Activated CD4-positive, alpha-beta T cell treated with anti-CD3 and anti-CD28 coated beads, Interleukin-2, amount 10 ng/mL, durations not matched to agents 24 days and 14 days (primary cell): Measurements from ENCODE around the gene DNMT1. TPM values are rescaled to one million over a fixed set of nuclear protein-coding genes. Genes with fewer than 3 reads are reported as not detected.
A peak's percentile ranks its signal among the peaks of the same experiment; 100 is the strongest.

Experiments
- DNase-seq: peaks from one replicate; pipeline ENCODE4 v3.0.0; 2022
- H3K27ac Mint-ChIP-seq: one replicate; pipeline ENCODE4 v1.8.0; 2022; ENCODE audit warnings: mild to moderate bottlenecking, mixed read lengths
- H3K27me3 Mint-ChIP-seq: one replicate; pipeline ENCODE4 v1.8.0; 2022; ENCODE audit warnings: mixed read lengths
- H3K36me3 Mint-ChIP-seq: one replicate; pipeline ENCODE4 v1.8.0; 2022; ENCODE audit warnings: low read depth, mild to moderate bottlenecking, mixed read lengths
- H3K4me1 Mint-ChIP-seq: one replicate; pipeline ENCODE4 v1.8.0; 2021; ENCODE audit warnings: mixed read lengths
- H3K4me3 Mint-ChIP-seq: one replicate; pipeline ENCODE4 v1.8.0; 2022; ENCODE audit warnings: mild to moderate bottlenecking, moderate library complexity, mixed read lengths
- H3K9me3 Mint-ChIP-seq: one replicate; pipeline ENCODE4 v1.8.0; 2021; ENCODE audit warnings: mixed read lengths
- intact Hi-C: fragments of 100-400 bp; cut with micrococcal nuclease; formaldehyde crosslinking; loops from one replicate; pipeline ENCODE4 v1.15.1; 2023
- total RNA-seq: library from RNA; stranded (reverse); gene quantifications from 2 replicates; pipeline ENCODE4 v1.2.3, GENCODE V29; 2022

DNMT1 gene
- total RNA-seq, 1 donor from 2014 or later, result 414 TPM

GRCh38 chr19:10095948-10096614 lies 98.7 kb downstream of the DNMT1 start:
- intact Hi-C loops, result loop anchor here (1.0 kb wide), 2 partner anchors 8 to 10 kb away; partner anchors contain the start of gene SHFL

GRCh38 chr19:10095622-10095947 lies 99.2 kb downstream of the DNMT1 start:
- Mint-ChIP-seq H3K27me3 (no peaks in the 10 kb centered on the region), H3K9me3 (no peaks in the 10 kb centered on the region), H3K4me3 (peak overlapping the region; percentile 47), H3K4me1 (peaks cover 19% of the 10 kb centered on the region), H3K27ac (peak overlapping the region; percentile 58), H3K36me3 (peaks cover 41% of the 10 kb centered on the region)
- intact Hi-C loops, result loop anchor here (1.0 kb wide), 1 partner anchor 9 kb away; the partner anchor contains the start of gene SHFL
- DNase-seq, result no peak

More at GRCh38 chr19:10095948-10096614, 98.7 kb downstream of the DNMT1 start:
- H3K4me3 Mint-ChIP-seq, result peak overlapping the region; percentile 62
- H3K36me3 Mint-ChIP-seq, result peaks cover 36% of the 10 kb centered on the region
- peaks cover 20% of the 10 kb centered on the region for H3K4me1 Mint-ChIP-seq
- H3K27ac Mint-ChIP-seq, result peak overlapping the region; percentile 80
- H3K27me3 Mint-ChIP-seq, result no peaks in the 10 kb centered on the region
- H3K9me3 Mint-ChIP-seq, result no peaks in the 10 kb centered on the region
- DNase-seq, result peak; percentile 98

DNA sequence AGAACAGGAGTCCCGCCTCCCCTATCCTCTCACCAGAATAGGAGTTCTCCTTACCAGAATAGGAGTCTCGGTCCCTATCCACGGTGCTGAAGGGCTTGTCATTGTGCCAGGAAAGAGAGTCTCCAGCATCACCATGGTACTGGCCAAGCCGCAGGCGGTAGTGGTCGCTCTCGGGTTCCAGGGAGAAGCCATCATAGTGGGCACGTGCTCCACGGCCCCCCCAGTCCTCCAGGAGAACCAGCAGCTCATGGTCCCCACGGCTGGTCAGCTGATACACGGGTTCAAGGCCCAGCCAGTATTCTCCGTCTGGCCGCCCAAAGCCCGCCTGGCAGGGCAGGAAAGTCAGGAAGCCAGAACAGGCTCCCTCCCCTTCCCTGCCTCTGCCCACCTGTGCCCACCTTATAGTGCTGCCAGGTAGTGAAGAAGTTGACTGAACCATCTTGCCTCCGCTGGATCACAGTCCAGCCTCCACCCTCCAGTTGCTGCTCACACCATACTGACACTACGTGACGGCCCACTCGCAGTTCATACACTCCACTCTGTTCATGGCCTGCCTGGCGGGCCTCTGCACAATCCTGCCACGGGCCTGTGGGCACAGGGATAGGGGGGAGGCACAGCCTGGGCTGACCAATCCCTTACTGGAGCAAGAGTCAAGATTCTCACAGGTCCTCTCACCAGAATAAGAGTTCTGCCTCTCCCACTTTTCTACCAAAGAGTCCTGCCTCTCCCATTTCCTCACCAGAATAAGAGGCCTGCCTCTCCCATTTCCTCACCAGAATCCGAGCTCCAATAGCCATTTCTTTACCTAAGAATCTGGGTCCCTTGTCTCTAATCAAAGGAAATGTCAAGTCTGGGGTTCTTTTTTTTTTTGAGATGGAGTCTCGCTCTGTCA lies 101.2 kb downstream of the DNMT1 start:
- Mint-ChIP-seq H3K4me1 (peaks cover 10% of the 10 kb centered on the region), H3K9me3 (no peaks in the 10 kb centered on the region), H3K27me3 (no peaks in the 10 kb centered on the region), H3K4me3 (no peak overlapping the region), H3K27ac (no peak overlapping the region), H3K36me3 (peaks cover 49% of the 10 kb centered on the region)
- intact Hi-C loops, result no loop called here
- peak; percentile 62 for DNase-seq

DNA sequence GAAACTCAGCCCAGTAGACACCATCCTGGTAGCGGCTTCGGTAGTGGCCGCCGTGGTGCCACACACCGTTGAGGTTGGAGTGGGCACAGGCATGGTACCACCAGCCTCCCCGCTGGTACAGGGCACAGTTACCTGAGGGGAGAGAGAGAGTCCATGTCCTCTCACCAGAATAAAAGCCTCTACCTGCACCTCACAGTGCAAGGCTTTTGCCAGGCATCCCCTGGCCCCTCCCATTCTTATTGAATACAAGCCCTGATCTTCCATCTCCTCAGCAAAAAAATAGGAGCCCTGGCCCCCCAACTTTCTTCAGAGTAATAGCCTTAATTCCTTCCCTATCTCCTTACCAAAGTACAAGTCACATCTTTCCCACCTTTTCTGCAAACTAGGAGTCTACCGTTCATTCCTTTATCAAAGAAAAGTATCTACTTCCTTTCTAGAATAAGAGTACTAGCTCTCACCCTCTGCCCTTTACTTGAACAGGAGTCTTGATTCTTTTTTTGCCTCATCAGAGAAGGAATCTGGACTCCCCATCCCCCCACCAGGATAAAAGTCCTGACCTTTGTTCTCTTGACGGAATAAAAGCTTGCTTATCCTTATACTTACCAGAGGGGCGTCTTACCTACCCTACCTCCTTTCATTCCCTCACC lies 102.0 kb downstream of the DNMT1 start:
- no peak overlapping the region for H3K27ac Mint-ChIP-seq
- no peak for DNase-seq
- H3K9me3 Mint-ChIP-seq, result no peaks in the 10 kb centered on the region
- H3K4me3 Mint-ChIP-seq, result no peak overlapping the region
- H3K27me3 Mint-ChIP-seq, result no peaks in the 10 kb centered on the region
- H3K4me1 Mint-ChIP-seq, result peaks cover 7% of the 10 kb centered on the region
- intact Hi-C loops, result no loop called here
- peaks cover 49% of the 10 kb centered on the region for H3K36me3 Mint-ChIP-seq

DNA sequence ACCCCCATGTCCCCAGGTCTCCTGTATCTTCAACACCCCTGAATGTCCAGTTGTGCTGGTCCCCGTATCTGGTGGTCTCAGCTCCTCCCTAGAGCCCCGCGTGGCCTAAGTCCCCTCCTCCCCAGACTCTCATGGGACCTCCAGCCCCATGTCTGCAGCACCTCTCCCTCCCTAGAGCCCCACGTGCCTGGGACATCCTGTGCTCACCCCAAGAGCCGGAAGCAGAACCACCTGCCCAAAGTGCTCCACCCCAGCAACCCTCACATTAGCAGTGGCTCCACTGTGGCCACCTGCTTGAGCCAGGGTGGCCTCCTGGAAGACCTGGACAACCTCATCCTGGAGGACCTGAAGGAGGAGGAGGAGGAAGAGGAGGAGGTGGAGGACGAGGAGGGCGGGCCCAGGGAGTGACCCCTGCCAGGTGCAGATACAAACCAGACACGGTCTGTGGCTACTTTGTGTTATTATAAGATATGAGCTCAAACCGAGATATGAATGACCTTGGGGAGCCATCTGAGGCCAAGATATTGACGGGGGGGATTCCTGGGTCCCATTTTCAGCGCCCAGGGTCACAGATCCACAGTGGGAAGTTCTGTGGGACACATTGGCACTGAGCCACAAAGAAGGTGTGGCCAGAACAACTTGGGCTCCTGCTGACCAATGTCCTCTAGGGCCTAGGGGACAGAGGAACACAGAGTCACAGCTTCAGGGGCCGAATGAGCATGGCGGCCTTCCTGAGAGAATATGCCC lies 102.7 kb downstream of the DNMT1 start:
- intact Hi-C loops, result no loop called here
- Mint-ChIP-seq H3K9me3 (no peaks in the 10 kb centered on the region), H3K36me3 (peaks cover 55% of the 10 kb centered on the region), H3K27ac (peak overlapping the region; percentile 4), H3K27me3 (no peaks in the 10 kb centered on the region), H3K4me3 (no peak overlapping the region), H3K4me1 (peaks cover 13% of the 10 kb centered on the region)
- peak; percentile 58 for DNase-seq

DNA sequence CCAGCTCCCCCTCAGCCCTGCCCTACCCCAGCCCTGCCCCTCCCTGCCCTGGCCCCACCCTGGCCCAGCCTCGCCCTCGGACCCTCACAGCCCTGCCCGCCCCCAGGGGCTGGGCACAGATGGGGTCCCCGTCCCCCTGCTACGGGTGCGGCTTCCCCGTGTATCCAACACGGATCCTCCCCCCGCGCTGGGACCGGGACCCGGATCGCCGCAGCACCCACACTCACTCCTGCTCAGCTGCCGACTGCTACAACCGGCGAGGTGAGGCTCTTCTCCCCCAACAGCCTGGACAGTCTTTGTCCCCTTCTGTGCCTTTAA lies 103.4 kb downstream of the DNMT1 start:
- no peak overlapping the region for H3K27ac Mint-ChIP-seq
- H3K4me1 Mint-ChIP-seq, result peaks cover 15% of the 10 kb centered on the region
- H3K4me3 Mint-ChIP-seq, result no peak overlapping the region
- intact Hi-C loops, result no loop called here
- H3K9me3 Mint-ChIP-seq, result no peaks in the 10 kb centered on the region
- peaks cover 56% of the 10 kb centered on the region for H3K36me3 Mint-ChIP-seq
- H3K27me3 Mint-ChIP-seq, result no peaks in the 10 kb centered on the region
- no peak for DNase-seq

DNA sequence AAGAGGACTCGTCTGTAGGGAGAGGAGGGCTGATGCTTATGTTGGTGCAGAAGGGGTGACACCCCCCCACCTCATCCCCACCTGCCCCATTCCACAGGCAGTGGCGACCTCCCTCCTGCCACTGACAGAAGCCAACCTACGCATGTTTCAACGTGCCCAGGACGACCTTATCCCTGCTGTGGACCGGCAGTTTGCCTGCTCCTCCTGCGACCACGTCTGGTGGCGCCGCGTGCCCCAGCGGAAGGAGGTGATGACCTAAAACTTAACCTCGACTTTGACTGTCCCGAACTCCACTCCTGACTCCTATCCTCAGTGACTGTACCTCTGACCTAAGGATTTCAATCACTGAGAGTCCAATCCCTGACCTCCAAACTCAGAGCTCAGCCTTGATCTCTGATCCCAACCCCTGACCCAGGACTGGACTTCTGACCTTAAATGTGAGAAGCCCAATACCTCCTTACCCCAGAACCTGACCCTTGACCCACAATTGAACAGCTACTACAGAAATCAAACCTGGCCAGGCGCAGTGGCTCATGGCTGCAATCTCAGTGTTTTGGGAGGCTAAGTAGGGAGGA lies 104.9 kb downstream of the DNMT1 start:
- H3K27ac Mint-ChIP-seq, result peak overlapping the region; percentile 51

GRCh38 chr19:10088949-10089554 lies 105.7 kb downstream of the DNMT1 start:
- no peak overlapping the region for H3K27ac Mint-ChIP-seq
- no peak overlapping the region for H3K4me3 Mint-ChIP-seq
- DNase-seq, result peak; percentile 56
- intact Hi-C loops, result loop anchor here (10.0 kb wide), 1 partner anchor 1254 kb away; the partner anchor contains the start of genes MBD3L1 and ZNF558
- H3K36me3 Mint-ChIP-seq, result peaks cover 47% of the 10 kb centered on the region
- peaks cover 15% of the 10 kb centered on the region for H3K4me1 Mint-ChIP-seq
- no peaks in the 10 kb centered on the region for H3K9me3 Mint-ChIP-seq
- no peaks in the 10 kb centered on the region for H3K27me3 Mint-ChIP-seq

More for the DNA sequence above, 104.9 kb downstream of the DNMT1 start:
- Mint-ChIP-seq H3K36me3 (peaks cover 53% of the 10 kb centered on the region), H3K27me3 (no peaks in the 10 kb centered on the region), H3K9me3 (no peaks in the 10 kb centered on the region), H3K4me3 (no peak overlapping the region), H3K4me1 (peaks cover 15% of the 10 kb centered on the region)
- intact Hi-C loops, result loop anchor here (10.0 kb wide), 1 partner anchor 1255 kb away; the partner anchor contains the start of genes MBD3L1 and ZNF558
- DNase-seq, result peak; percentile 59

- Mint-ChIP-seq H3K27ac (peak overlapping the region; percentile 79), H3K9me3 (no peaks in the 10 kb centered on the region), H3K4me1 (peaks cover 14% of the 10 kb centered on the region), H3K36me3 (peaks cover 35% of the 10 kb centered on the region), H3K27me3 (no peaks in the 10 kb centered on the region), H3K4me3 (peak overlapping the region; percentile 91)
- intact Hi-C loops, result loop anchor here (10.0 kb wide), 1 partner anchor 1253 kb away; the partner anchor contains the start of genes MBD3L1 and ZNF558
- no peak for DNase-seq
Measured at GRCh38 chr19:10087296-10088061, 107.3 kb downstream of the DNMT1 start.

GRCh38 chr19:10086591-10087192 lies 108.1 kb downstream of the DNMT1 start:
- DNase-seq, result peak; percentile 83
- intact Hi-C loops, result loop anchor here (1.0 to 10.0 kb wide), 2 partner anchors 9 to 1252 kb away; partner anchors contain the start of genes MBD3L1 and ZNF558
- H3K27ac Mint-ChIP-seq, result peak overlapping the region; percentile 79
- H3K9me3 Mint-ChIP-seq, result no peaks in the 10 kb centered on the region
- H3K4me3 Mint-ChIP-seq, result peak overlapping the region; percentile 91
- peaks cover 14% of the 10 kb centered on the region for H3K4me1 Mint-ChIP-seq
- peaks cover 27% of the 10 kb centered on the region for H3K36me3 Mint-ChIP-seq
- no peaks in the 10 kb centered on the region for H3K27me3 Mint-ChIP-seq

- intact Hi-C loops, result loop anchor here (1.0 to 10.0 kb wide), 2 partner anchors 9 to 1251 kb away; partner anchors contain the start of genes MBD3L1 and ZNF558
- no peaks in the 10 kb centered on the region for H3K9me3 Mint-ChIP-seq
- peak; percentile 97 for DNase-seq
- peak within 1 kb of the TSS; percentile 88 for H3K27ac Mint-ChIP-seq
- peak within 1 kb of the TSS; percentile 91 for H3K4me3 Mint-ChIP-seq
- no peaks in the 10 kb centered on the region for H3K27me3 Mint-ChIP-seq
- peaks cover 21% of the 10 kb centered on the region for H3K36me3 Mint-ChIP-seq
- H3K4me1 Mint-ChIP-seq, result peaks cover 14% of the 10 kb centered on the region
Measured at GRCh38 chr19:10085641-10086590, 108.8 kb downstream of the DNMT1 start, which contains the start of gene SHFL. TSS of gene SHFL (plus strand) at chr19:10086317. CDS start at chr19:10086428, 111 bp downstream.
